Colonic mucosa (tissue), 4 donors: ENCODE results near the gene CBX8. TPM values are rescaled to one million over a fixed set of nuclear protein-coding genes. Genes with fewer than 3 reads are reported as not detected.
A peak's percentile ranks its signal among the peaks of the same experiment; 100 is the strongest.

Experiments used
- DNase-seq: peaks from one replicate; pipeline ENCODE4 v3.0.0-alpha.2; 2020
- H3K27ac ChIP-seq: fragments of 200-600 bp; one replicate; pipeline ENCODE4 v1.8.0; 2021
- H3K27me3 ChIP-seq: fragments of 200-600 bp; one replicate; pipeline ENCODE4 v1.8.0; 2021
- H3K36me3 ChIP-seq: fragments of 200-600 bp; one replicate; pipeline ENCODE4 v1.8.0; 2021
- H3K4me1 ChIP-seq: fragments of 200-600 bp; one replicate; pipeline ENCODE4 v1.8.0; 2021; ENCODE audit warnings: mild to moderate bottlenecking
- H3K4me3 ChIP-seq: fragments of 200-600 bp; one replicate; pipeline ENCODE4 v1.8.0; 2021
- H3K9ac ChIP-seq, 2 donors: one replicate each; pipeline ENCODE4 v1.7.0; 2013; ENCODE audit warnings: control low read depth in 2 of 2, low read depth in 2 of 2, low read length in 2 of 2
- H3K9me3 ChIP-seq: fragments of 200-600 bp; one replicate; pipeline ENCODE4 v1.8.0; 2021
- intact Hi-C: fragments of 100-400 bp; cut with DNase I; formaldehyde crosslinking; loops from one replicate; pipeline ENCODE4 v1.14.1; 2022
- total RNA-seq, 2 donors: library from RNA; stranded (reverse); fragmentation: NEBNext Ultra II Directional in 1 of 2; extraction: Animal tissue kit (Norgen Biotek cat#: 25700) in 1 of 2; gene quantifications; one replicate each; pipeline ENCODE4 v1.2.1, GENCODE V29; 2021
- TF ChIP-seq, protein P1 (sequence below): fragments of 200-600 bp; IDR thresholded peaks from one replicate; pipeline ENCODE4 v1.8.0; 2022; ENCODE audit warnings: antibody characterized with exemption, mild to moderate bottlenecking
- donor health status: healthy.
- donor health status: DM: no; HTN: no; CAD: no.
- donor health status: DM: no; HTN: no; CAD: no.

The CBX8 gene
- total RNA-seq, 2 donors from 2014 or later: 5.0 to 8.1 TPM

- TF ChIP-seq, protein P1, sequence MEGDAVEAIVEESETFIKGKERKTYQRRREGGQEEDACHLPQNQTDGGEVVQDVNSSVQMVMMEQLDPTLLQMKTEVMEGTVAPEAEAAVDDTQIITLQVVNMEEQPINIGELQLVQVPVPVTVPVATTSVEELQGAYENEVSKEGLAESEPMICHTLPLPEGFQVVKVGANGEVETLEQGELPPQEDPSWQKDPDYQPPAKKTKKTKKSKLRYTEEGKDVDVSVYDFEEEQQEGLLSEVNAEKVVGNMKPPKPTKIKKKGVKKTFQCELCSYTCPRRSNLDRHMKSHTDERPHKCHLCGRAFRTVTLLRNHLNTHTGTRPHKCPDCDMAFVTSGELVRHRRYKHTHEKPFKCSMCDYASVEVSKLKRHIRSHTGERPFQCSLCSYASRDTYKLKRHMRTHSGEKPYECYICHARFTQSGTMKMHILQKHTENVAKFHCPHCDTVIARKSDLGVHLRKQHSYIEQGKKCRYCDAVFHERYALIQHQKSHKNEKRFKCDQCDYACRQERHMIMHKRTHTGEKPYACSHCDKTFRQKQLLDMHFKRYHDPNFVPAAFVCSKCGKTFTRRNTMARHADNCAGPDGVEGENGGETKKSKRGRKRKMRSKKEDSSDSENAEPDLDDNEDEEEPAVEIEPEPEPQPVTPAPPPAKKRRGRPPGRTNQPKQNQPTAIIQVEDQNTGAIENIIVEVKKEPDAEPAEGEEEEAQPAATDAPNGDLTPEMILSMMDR: no peak
- intact Hi-C loops: loop anchor here (5.0 kb wide), 1 partner anchor 35 kb away; no protein-coding TSS in a partner anchor
- Histone ChIP-seq H3K9me3 (no peaks in the 10 kb centered on the region), H3K4me1 (peaks cover 25% of the 10 kb centered on the region), H3K36me3 (no peaks in the 10 kb centered on the region), H3K27ac (no peak overlapping the region), H3K9ac (no peak overlapping the region), H3K4me3 (no peak overlapping the region), H3K27me3 (peaks cover 83% of the 10 kb centered on the region)
- DNase-seq: no peak
Observed at GRCh38 chr17:79806863-79807720, 10.2 kb upstream of the CBX8 start.

- no peak for DNase-seq
- H3K9me3 ChIP-seq: no peaks in the 10 kb centered on the region
- intact Hi-C loops: loop anchor here (5.0 kb wide), 1 partner anchor 36 kb away; no protein-coding TSS in a partner anchor
- H3K9ac ChIP-seq: no peak overlapping the region
- TF ChIP-seq, protein P1: no peak
- no peaks in the 10 kb centered on the region for H3K36me3 ChIP-seq
- H3K4me1 ChIP-seq: peaks cover 19% of the 10 kb centered on the region
- H3K4me3 ChIP-seq: no peak overlapping the region
- H3K27me3 ChIP-seq: peaks cover 83% of the 10 kb centered on the region
- no peak overlapping the region for H3K27ac ChIP-seq
Observed at GRCh38 chr17:79806446-79806760, 9.5 kb upstream of the CBX8 start.

- no peak for DNase-seq
- H3K4me3 ChIP-seq: no peak overlapping the region
- H3K27me3 ChIP-seq: peaks cover 89% of the 10 kb centered on the region
- no peaks in the 10 kb centered on the region for H3K9me3 ChIP-seq
- peaks cover 17% of the 10 kb centered on the region for H3K4me1 ChIP-seq
- intact Hi-C loops: loop anchor here (5.0 kb wide), 1 partner anchor 37 kb away; no protein-coding TSS in a partner anchor
- H3K27ac ChIP-seq: no peak overlapping the region
- H3K36me3 ChIP-seq: no peaks in the 10 kb centered on the region
- no peak overlapping the region for H3K9ac ChIP-seq
- TF ChIP-seq, protein P1: no peak
Observed at GRCh38 chr17:79804856-79805696, 8.2 kb upstream of the CBX8 start.

GRCh38 chr17:79803997-79804855 lies 7.3 kb upstream of the CBX8 start:
- TF ChIP-seq, protein P1: no peak
- DNase-seq: no peak
- Histone ChIP-seq H3K9me3 (no peaks in the 10 kb centered on the region), H3K9ac (no peak overlapping the region), H3K27me3 (peaks cover 92% of the 10 kb centered on the region), H3K4me1 (peaks cover 22% of the 10 kb centered on the region), H3K36me3 (no peaks in the 10 kb centered on the region), H3K4me3 (peak overlapping the region; percentile 9), H3K27ac (no peak overlapping the region)
- intact Hi-C loops: no loop called here
